ENCODE results near the gene CDK14. TPM values are rescaled to one million over a fixed set of nuclear protein-coding genes. Genes with fewer than 3 reads are reported as not detected.

The CDK14 gene
- total and polyA plus RNA-seq, 10 of the 15 experiments (the other 5 are each of a cell fraction or from before 2014, with no cell fraction given) = 6.5 to 61.3 (median 24.2) TPM

DNA sequence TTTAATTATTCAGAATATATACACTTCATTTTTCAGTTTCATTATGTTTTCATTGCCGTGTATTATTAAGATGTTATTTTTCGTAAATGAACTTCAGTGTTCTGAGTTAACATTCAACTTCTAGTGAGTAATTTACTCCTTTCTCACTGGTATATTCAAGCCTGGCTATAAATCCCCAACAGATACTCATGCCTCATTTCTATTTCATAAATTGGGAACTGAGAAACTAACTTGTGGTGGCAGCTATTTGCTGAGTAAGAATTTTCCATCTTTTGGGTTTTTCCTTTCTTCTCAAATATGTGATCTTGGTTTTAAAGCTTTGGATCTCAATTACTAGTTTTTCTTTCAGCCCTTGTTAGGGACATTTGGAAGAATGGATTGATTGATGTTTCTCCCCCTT lies 281.1 kb downstream of the CDK14 start (continued):
- TF ChIP-seq, protein P1, sequence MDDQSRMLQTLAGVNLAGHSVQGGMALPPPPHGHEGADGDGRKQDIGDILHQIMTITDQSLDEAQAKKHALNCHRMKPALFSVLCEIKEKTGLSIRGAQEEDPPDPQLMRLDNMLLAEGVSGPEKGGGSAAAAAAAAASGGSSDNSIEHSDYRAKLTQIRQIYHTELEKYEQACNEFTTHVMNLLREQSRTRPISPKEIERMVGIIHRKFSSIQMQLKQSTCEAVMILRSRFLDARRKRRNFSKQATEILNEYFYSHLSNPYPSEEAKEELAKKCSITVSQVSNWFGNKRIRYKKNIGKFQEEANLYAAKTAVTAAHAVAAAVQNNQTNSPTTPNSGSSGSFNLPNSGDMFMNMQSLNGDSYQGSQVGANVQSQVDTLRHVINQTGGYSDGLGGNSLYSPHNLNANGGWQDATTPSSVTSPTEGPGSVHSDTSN (IDR thresholded peaks at IDR 0.05; ENCODE audit: insufficient replicate concordance, low read depth, low read length) = no peak
- no peak for TF ChIP-seq SMARCA5 (IDR thresholded peaks at IDR 0.05)
- TF ChIP-seq BACH1 (IDR thresholded peaks at IDR 0.05; ENCODE audit: borderline replicate concordance) = peak; percentile 63; the same call in 1 of the 2 replicates
- TF ChIP-seq RAD51 (IDR thresholded peaks at IDR 0.05) = no peak
- peak; percentile 38; the same call in 1 of the 2 replicates for TF ChIP-seq DPF2 (IDR thresholded peaks at IDR 0.05)
- TF ChIP-seq SMAD5 (IDR thresholded peaks at IDR 0.05; ENCODE audit: low read depth) = no peak
- no peak for TF ChIP-seq MEF2B (IDR thresholded peaks at IDR 0.05; ENCODE audit: partially characterized antibody, poor library complexity, severe bottlenecking)
- TF ChIP-seq, protein P2, sequence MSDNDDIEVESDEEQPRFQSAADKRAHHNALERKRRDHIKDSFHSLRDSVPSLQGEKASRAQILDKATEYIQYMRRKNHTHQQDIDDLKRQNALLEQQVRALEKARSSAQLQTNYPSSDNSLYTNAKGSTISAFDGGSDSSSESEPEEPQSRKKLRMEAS (IDR thresholded peaks at IDR 0.05; ENCODE audit: low read depth, low read length) = no peak
- no peak for TF ChIP-seq YBX1 (IDR thresholded peaks at IDR 0.05)
- no peak for TF ChIP-seq TBL1XR1 (IDR thresholded peaks at IDR 0.05; ENCODE audit: low read depth, low read length)
- no peak for TF ChIP-seq POU2F2 (IDR thresholded peaks at IDR 0.05; ENCODE audit: borderline replicate concordance, low read depth, low read length)
- no peak for TF ChIP-seq ASH2L (IDR thresholded peaks at IDR 0.05; ENCODE audit: borderline replicate concordance, low read depth)
- TF ChIP-seq WRNIP1 (IDR thresholded peaks at IDR 0.05; ENCODE audit: borderline replicate concordance, low read depth, low read length) = no peak
- TF ChIP-seq MTA2 (IDR thresholded peaks at IDR 0.05; ENCODE audit: low read depth) = peak; percentile 70
- no peak for TF ChIP-seq MEF2A (IDR thresholded peaks at IDR 0.05; ENCODE audit: insufficient read depth, low read depth, low read length)
- TF ChIP-seq NR2F1 (conservative IDR thresholded peaks at IDR 0.05) = no peak
- peak; percentile 73 for TF ChIP-seq SPI1 (IDR thresholded peaks at IDR 0.05; ENCODE audit: borderline replicate concordance, insufficient read depth, low read depth, low read length)
- TF ChIP-seq IKZF2 (IDR thresholded peaks at IDR 0.05) = peak; percentile 84 to 85
- no peak for TF ChIP-seq HCFC1 (IDR thresholded peaks at IDR 0.05; ENCODE audit: low read length)
- TF ChIP-seq, protein P3, sequence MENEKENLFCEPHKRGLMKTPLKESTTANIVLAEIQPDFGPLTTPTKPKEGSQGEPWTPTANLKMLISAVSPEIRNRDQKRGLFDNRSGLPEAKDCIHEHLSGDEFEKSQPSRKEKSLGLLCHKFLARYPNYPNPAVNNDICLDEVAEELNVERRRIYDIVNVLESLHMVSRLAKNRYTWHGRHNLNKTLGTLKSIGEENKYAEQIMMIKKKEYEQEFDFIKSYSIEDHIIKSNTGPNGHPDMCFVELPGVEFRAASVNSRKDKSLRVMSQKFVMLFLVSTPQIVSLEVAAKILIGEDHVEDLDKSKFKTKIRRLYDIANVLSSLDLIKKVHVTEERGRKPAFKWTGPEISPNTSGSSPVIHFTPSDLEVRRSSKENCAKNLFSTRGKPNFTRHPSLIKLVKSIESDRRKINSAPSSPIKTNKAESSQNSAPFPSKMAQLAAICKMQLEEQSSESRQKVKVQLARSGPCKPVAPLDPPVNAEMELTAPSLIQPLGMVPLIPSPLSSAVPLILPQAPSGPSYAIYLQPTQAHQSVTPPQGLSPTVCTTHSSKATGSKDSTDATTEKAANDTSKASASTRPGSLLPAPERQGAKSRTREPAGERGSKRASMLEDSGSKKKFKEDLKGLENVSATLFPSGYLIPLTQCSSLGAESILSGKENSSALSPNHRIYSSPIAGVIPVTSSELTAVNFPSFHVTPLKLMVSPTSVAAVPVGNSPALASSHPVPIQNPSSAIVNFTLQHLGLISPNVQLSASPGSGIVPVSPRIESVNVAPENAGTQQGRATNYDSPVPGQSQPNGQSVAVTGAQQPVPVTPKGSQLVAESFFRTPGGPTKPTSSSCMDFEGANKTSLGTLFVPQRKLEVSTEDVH (IDR thresholded peaks at IDR 0.05; ENCODE audit: low read depth, partially characterized antibody) = no peak
- TF ChIP-seq RB1 (IDR thresholded peaks at IDR 0.05; ENCODE audit: borderline replicate concordance) = no peak
- no peak for TF ChIP-seq YY1 (IDR thresholded peaks at IDR 0.05; ENCODE audit: low read depth, low read length)
- TF ChIP-seq SMC3 (IDR thresholded peaks at IDR 0.05; ENCODE audit: borderline replicate concordance, low read length) = no peak
- peak; percentile 63; the same call in 1 of the 2 replicates for TF ChIP-seq NFIC (IDR thresholded peaks at IDR 0.05; ENCODE audit: low read depth, low read length)
- no peak for TF ChIP-seq FOXM1 (IDR thresholded peaks at IDR 0.05; ENCODE audit: low read depth, low read length)
- 0 out of 2 replicates have a peak, but pooled peaks have one; percentile 23 for TF ChIP-seq IRF4 (IDR thresholded peaks at IDR 0.05; ENCODE audit: low read depth, low read length)

Data from GM12878 (cell line).